ENCODE measurements around the gene RNF212B.

Gene RNF212B

GRCh38 chr14:23321572-23322547 lies 84.1 kb downstream of the RNF212B start:
- peak; percentile 24 for DNase-seq
